IMR-90 (cell line): ENCODE results near the gene EPAS1. TPM values are rescaled to one million over a fixed set of nuclear protein-coding genes. Genes with fewer than 3 reads are reported as not detected.

Experiments
- ATAC-seq: fragments of 200-7000 bp; cut with Tn5 transposase; 2 replicates; pipeline ENCODE4 v1.9.1; 2020; ENCODE audit warnings: low read depth, mild to moderate bottlenecking, moderate library complexity
- BruUV-seq: library from RNA; stranded (reverse); fragments of 400-500 nt; replicated peaks from 2 replicates; lab custom pipeline; 2021; lab: Mats Ljungman, UMichigan
- CTCF ChIA-PET: fragments of 300-600 bp; formaldehyde crosslinking; extraction: SDS; loops from one replicate; lab custom pipeline; 2021; ENCODE audit warnings: antibody characterized with exemption; lab: Yijun Ruan, JAX
- POLR2A ChIA-PET: fragments of 300-600 bp; sonication (Branson Sonifier 250); formaldehyde crosslinking; loops from one replicate; lab custom pipeline; 2022; ENCODE audit warnings: antibody characterized with exemption; ENCODE audit not compliant: unreplicated experiment; lab: Charles Lee
- DNase-seq: peaks from one replicate; pipeline ENCODE4 v3.0.0; 2013
- H2AFZ ChIP-seq: replicated peaks from 2 replicates; pipeline ENCODE3; 2013; ENCODE audit warnings: low read length, mild to moderate bottlenecking; ENCODE audit not compliant: poor library complexity
- H2AK5ac ChIP-seq: 2 replicates; pipeline ENCODE4 v1.6.1; 2013; ENCODE audit warnings: low read depth, low read length, inconsistent platforms
- H2AK9ac ChIP-seq: replicated peaks from 2 replicates; pipeline ENCODE3; 2013; ENCODE audit warnings: mild to moderate bottlenecking, low read depth, low read length, moderate library complexity; ENCODE audit not compliant: poor library complexity
- H2BK120ac ChIP-seq: 2 replicates; pipeline ENCODE4 v1.6.1; 2013; ENCODE audit warnings: low read depth, low read length, inconsistent platforms
- H2BK15ac ChIP-seq: 3 replicates; pipeline ENCODE4 v1.6.1; 2013; ENCODE audit warnings: low read depth, low read length, inconsistent platforms
- H2BK20ac ChIP-seq: 2 replicates; pipeline ENCODE4 v1.6.1; 2013; ENCODE audit warnings: low read depth, mild to moderate bottlenecking, inconsistent platforms, low read length, moderate library complexity
- H2BK5ac ChIP-seq: 2 replicates; pipeline ENCODE4 v1.6.1; 2013; ENCODE audit warnings: mild to moderate bottlenecking, low read depth, low read length, inconsistent platforms; ENCODE audit not compliant: poor library complexity, severe bottlenecking
- H3K14ac ChIP-seq: replicated peaks from 2 replicates; pipeline ENCODE4 v1.6.1; 2013; ENCODE audit warnings: low read depth, low read length, inconsistent platforms
- H3K18ac ChIP-seq: 2 replicates; pipeline ENCODE4 v1.6.1; 2013; ENCODE audit warnings: low read depth, low read length, control low read depth
- H3K23ac ChIP-seq: 2 replicates; pipeline ENCODE4 v1.6.1; 2013; ENCODE audit warnings: low read depth, low read length, inconsistent platforms
- H3K27ac ChIP-seq: 2 replicates; pipeline ENCODE4 v1.5.1; 2013; ENCODE audit warnings: mild to moderate bottlenecking, control low read depth, low read length; ENCODE audit not compliant: insufficient read depth
- H3K27me3 ChIP-seq: 2 replicates; pipeline ENCODE4 v1.6.1; 2013; ENCODE audit warnings: low read length; ENCODE audit not compliant: control insufficient read depth, insufficient read depth
- H3K36me3 ChIP-seq: 2 replicates; pipeline ENCODE4 v1.6.1; 2013; ENCODE audit warnings: low read length, mixed read lengths; ENCODE audit not compliant: control insufficient read depth, insufficient read depth
- H3K4ac ChIP-seq: 2 replicates; pipeline ENCODE4 v1.6.1; 2013; ENCODE audit warnings: low read depth, low read length, inconsistent platforms
- H3K4me1 ChIP-seq: 2 replicates; pipeline ENCODE4 v1.6.1; 2013; ENCODE audit warnings: low read length, mixed read lengths; ENCODE audit not compliant: control insufficient read depth, insufficient read depth
- H3K4me2 ChIP-seq: 2 replicates; pipeline ENCODE4 v1.6.1; 2013; ENCODE audit warnings: low read depth, mild to moderate bottlenecking, control low read depth, low read length, moderate library complexity
- H3K4me3 ChIP-seq: 2 replicates; pipeline ENCODE4 v1.5.1; 2013; ENCODE audit warnings: low read depth, mild to moderate bottlenecking, control low read depth, low read length, moderate library complexity; ENCODE audit not compliant: insufficient read depth
- H3K56ac ChIP-seq: 2 replicates; pipeline ENCODE4 v1.6.1; 2013; ENCODE audit warnings: low read length, inconsistent platforms; ENCODE audit not compliant: insufficient read depth; ENCODE audit errors: extremely low read depth
- H3K79me1 ChIP-seq, 2 experiments: 2 replicates each; pipeline ENCODE4 v1.6.1; 2013; ENCODE audit warnings: low read length in 2 of 2, inconsistent platforms in 1 of 2, low read depth in 1 of 2
- H3K9ac ChIP-seq: 2 replicates; pipeline ENCODE4 v1.6.1; 2013; ENCODE audit warnings: low read depth, low read length, control low read depth
- H3K9me1 ChIP-seq: 2 replicates; pipeline ENCODE4 v1.6.1; 2013; ENCODE audit warnings: low read length, inconsistent platforms; ENCODE audit not compliant: insufficient read depth
- H3K9me3 ChIP-seq: 2 replicates; pipeline ENCODE4 v1.6.1; 2013; ENCODE audit warnings: low read length; ENCODE audit not compliant: control insufficient read depth, insufficient read depth
- H4K20me1 ChIP-seq: 2 replicates; pipeline ENCODE4 v1.6.1; 2013; ENCODE audit warnings: low read length, inconsistent platforms; ENCODE audit not compliant: insufficient read depth
- H4K5ac ChIP-seq: 2 replicates; pipeline ENCODE4 v1.6.1; 2013; ENCODE audit warnings: mild to moderate bottlenecking, low read depth, low read length, control low read depth
- H4K8ac ChIP-seq, 2 experiments: 2 replicates each; pipeline ENCODE4 v1.6.1; 2013; ENCODE audit warnings: low read depth in 2 of 2, low read length in 2 of 2, control low read depth in 1 of 2, inconsistent platforms in 1 of 2
- H4K91ac ChIP-seq: 2 replicates; pipeline ENCODE4 v1.6.1; 2013; ENCODE audit warnings: low read depth, low read length, inconsistent platforms; ENCODE audit not compliant: insufficient read depth
- CHD1 ChIP-seq: IDR thresholded peaks from 2 replicates; pipeline ENCODE4 v1.6.1; 2012; ENCODE audit warnings: low read depth, low read length, improper control_type of control experiment
- MXI1 ChIP-seq: IDR thresholded peaks from 2 replicates; pipeline ENCODE4 v1.6.1; 2012; ENCODE audit warnings: low read depth, mild to moderate bottlenecking, low read length, moderate library complexity, borderline replicate concordance
- RAD21 ChIP-seq: IDR thresholded peaks from 2 replicates; pipeline ENCODE4 v1.6.1; 2012; ENCODE audit warnings: low read length, improper control_type of control experiment
- WGBS, 2 experiments: methylation state at CpG; one replicate each; pipeline versions ENCODE4 v1.1.5 to v1.1.7; 2013; ENCODE audit warnings: missing lambda C conversion rate in 2 of 2; ENCODE audit not compliant: insufficient read length in 1 of 2; ENCODE audit errors: extremely low coverage in 2 of 2; 5-methylcytosine and 5-hydroxymethylcytosine counted together
- dilution Hi-C: fragments of 300-500 bp; cut with HindIII; formaldehyde crosslinking; loops from one replicate; pipeline ENCODE4 v1.14.3; 2018; ENCODE audit warnings: low sequenced_read_pairs; ENCODE audit not compliant: unreplicated experiment
- in situ Hi-C: fragments of 300-500 bp; cut with MboI; formaldehyde crosslinking; loops from 3 replicates; pipeline ENCODE4 v1.14.3; 2019; ENCODE audit warnings: low sequenced_read_pairs, inconsistent platforms, mixed read lengths
- intact Hi-C: fragments of 100-400 bp; cut with micrococcal nuclease; formaldehyde crosslinking; loops from 2 replicates; pipeline ENCODE4 v1.10.0; 2022
- polyA plus RNA-seq, 3 experiments: library from polyadenylated mRNA; depleted of rRNA; stranded (reverse); fragments of >200 nt; gene quantifications; 2 replicates each; pipeline ENCODE4 v1.2.3, GENCODE V29; 2012; ENCODE audit warnings: low replicate concordance in 1 of 3
- total RNA-seq: library from RNA; depleted of rRNA; stranded (reverse); fragments of >200 nt; gene quantifications from 2 replicates; pipeline ENCODE4 v1.2.3, GENCODE V29; 2012

EPAS1 gene
- total and polyA plus RNA-seq, 2 of the 4 experiments (the other 2 are of a cell fraction): 40.7 to 120 TPM

GRCh38 chr2:46262248-46262938 lies 34.8 kb upstream of the EPAS1 start:
- BruUV-seq: no TSS peak
- Histone ChIP-seq H3K4ac (no peak overlapping the region), H2BK120ac (no peak overlapping the region), H2BK20ac (no peak overlapping the region), H3K4me1 (peaks cover 1% of the 10 kb centered on the region; the same call in 1 of the 2 replicates), H4K20me1 (no peaks in the 10 kb centered on the region), H2AK5ac (no peak overlapping the region), H3K56ac (no peak overlapping the region), H3K14ac (no peak overlapping the region), H3K27me3 (peaks cover 12% of the 10 kb centered on the region), H4K8ac (no peak overlapping the region), H3K9ac (no peak overlapping the region), H2BK15ac (no peak overlapping the region), H3K27ac (no peak overlapping the region), H2AFZ (no peak overlapping the region), H4K5ac (no peak overlapping the region), H3K36me3 (no peaks in the 10 kb centered on the region), H3K23ac (no peak overlapping the region), H3K9me1 (no peaks in the 10 kb centered on the region), H2AK9ac (no peak overlapping the region), H2BK5ac (no peak overlapping the region), H3K9me3 (peaks cover 2% of the 10 kb centered on the region; the same call in 1 of the 2 replicates), H3K79me1 (no peaks in the 10 kb centered on the region), H3K18ac (no peak overlapping the region), H3K4me2 (no peak overlapping the region), H3K4me3 (no peak overlapping the region), H4K91ac (no peak overlapping the region)
- in situ Hi-C loops: no loop called here
- ChIA-PET POLR2A (no interaction called here), CTCF (no interaction called here)
- dilution Hi-C loops: no loop called here
- TF ChIP-seq RAD21 (no peak), MXI1 (no peak), CHD1 (no peak)
- intact Hi-C loops: no loop called here
- DNase-seq (no peak), ATAC-seq (no peak)
- no CpG with 5 or more reads among the region's 2 CpGs for WGBS, 2 experiments
